HG03108 (cell line): ENCODE results near the gene ALLC.

ENCODE experiments used
- ATAC-seq: cut with Tn5 transposase; IDR thresholded peaks from one replicate; pipeline ENCODE4 v1.9.1; 2021; ENCODE audit warnings: moderate library complexity; ENCODE audit not compliant: unreplicated experiment

Gene ALLC

DNA sequence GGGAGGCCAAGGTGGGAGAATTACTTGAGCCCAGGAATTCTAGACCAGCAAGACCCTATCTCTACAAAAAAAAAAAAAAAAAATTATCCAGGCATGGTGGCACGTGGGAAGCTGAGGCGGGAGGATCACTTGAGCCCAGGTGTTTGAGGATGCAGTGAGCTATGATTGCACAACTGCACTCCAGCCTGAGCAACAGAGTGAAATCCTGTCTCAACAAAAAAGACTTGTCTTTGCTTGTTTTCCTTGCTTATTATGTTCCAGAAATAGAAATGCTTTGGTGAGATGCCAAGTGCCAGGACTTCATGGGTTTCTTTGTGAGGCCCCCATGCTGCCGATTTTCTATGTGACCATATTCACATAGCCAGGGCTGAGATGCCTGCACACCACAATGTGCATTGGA lies 54.4 kb downstream of the ALLC start:
- ATAC-seq = no peak

DNA sequence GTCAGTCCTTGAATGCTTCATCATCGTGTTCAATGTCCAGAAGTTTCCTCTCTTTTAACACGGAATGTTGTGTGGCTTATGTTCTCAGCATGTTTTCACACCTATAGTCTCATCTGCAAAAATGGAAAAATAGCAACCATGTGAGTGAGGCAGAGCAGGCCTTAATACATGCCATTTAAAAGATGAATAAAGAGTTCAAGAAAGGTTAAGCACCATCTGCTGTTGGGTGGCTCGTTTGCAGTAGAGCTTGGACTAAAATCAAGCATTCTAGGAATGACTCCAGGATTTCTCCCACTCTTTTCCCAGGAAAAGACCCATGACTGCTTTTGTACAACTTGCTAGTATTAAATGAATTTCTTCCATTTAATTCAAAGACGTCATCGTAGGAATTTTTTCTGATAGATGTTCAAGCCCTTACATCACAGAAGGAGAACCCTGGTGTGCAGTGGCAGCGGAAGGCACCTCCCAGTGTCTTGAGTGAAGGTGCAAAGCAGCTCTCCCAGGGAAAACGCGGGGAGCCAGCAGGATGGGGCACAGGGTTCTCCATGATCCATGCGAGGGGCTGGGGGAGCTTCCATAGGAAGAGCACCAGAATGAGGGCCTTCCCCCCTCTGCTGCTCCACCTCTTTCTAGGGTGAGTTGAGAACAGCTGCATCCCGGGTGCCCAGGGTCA lies 55.0 kb downstream of the ALLC start:
- no peak for ATAC-seq

GRCh38 chr2:3718679-3719078 lies 60.7 kb downstream of the ALLC start:
- no peak for ATAC-seq

GRCh38 chr2:3725002-3725401 lies 67.0 kb downstream of the ALLC start:
- no peak for ATAC-seq

- ATAC-seq = no peak
Measured at GRCh38 chr2:3725458-3726250, 67.7 kb downstream of the ALLC start.

- ATAC-seq = no peak
Measured at GRCh38 chr2:3726511-3726910, 68.5 kb downstream of the ALLC start.

GRCh38 chr2:3727397-3728045 lies 69.5 kb downstream of the ALLC start:
- no peak for ATAC-seq

DNA sequence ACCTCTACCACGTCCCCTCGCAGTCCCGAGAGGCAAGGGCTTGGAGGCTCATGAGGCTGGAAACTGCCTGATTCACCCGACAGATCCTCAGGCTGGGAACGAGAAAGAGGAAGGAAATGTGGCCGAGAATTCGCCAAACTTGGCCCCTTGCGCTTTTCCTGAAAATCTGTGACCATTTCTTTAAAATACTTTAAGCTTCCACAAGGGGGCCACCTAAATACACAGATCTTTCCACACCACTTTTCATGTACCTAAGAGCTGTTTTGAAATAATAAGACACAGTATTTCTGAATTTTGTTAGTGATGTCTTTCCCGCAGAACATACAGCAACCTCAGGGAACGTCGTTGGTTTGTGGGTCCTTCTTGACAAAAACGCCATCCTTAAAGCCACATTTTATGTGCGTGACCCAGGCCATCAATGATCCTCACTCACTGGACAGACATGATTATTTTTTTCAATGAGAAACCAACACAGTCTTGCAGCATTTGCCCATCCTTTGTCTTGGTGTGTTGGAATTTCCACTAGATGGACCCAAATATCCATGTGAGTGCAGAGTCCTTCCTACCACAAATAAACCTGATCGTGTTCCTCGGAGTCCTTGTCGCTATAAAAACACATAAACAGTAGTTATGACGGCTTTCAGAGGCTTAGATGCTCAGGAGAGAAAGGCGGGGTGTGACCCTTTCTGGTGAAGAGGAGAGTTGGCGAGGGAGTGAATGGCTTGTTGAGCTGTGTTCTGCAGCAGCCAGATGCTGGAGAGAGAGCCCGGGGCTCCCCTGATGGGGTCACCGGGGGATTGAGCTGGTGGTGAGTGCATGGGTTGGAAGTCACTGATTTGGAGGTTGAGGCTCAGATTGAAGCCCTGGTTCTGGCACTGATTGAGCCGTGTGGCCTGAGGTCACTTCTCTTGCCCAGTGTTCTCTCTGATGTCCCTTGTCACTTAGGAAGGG lies 70.4 kb downstream of the ALLC start:
- ATAC-seq = no peak

DNA sequence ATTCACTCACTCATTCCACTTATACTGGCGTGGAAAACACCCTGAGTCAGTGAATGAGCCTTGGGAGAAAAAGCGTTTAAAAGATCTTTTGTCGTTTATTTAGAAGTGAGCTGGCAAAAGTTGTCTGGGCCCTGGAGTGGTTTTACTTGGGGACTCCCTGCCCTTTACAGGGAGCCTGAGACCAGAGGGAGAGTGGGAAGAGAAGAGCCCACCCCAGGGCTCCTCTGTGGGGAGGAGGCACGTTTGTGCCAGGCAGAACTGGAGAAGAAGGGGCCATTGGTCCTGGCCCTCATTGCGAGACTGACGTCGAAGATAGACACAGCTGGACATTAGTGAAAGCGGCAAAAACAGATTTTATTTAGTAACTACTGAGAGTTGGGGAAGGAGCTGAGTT lies 71.1 kb downstream of the ALLC start:
- no peak for ATAC-seq

- no peak for ATAC-seq
Measured at GRCh38 chr2:3729786-3730185, 71.8 kb downstream of the ALLC start.

GRCh38 chr2:3730646-3731045 lies 72.6 kb downstream of the ALLC start:
- no peak for ATAC-seq

DNA sequence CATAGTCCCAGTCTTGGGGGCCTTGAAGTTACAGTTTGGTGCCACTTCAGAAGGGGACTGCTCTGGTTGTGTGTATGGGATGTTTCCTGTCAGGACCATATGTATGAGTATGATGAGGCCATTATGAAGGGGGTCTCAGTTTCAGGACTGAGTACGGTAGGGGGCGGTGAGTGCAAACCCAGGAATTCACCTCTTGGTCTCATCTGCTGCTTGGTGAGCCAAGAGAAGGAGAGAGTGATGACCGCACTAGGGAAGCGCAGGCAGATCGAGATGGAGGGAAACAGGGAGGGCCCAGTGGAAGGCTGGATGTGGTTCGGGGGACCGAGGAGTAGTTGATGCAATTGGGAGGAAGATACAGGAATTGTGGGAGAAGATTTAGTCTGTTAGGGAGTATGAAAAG lies 73.8 kb downstream of the ALLC start:
- no peak for ATAC-seq

DNA sequence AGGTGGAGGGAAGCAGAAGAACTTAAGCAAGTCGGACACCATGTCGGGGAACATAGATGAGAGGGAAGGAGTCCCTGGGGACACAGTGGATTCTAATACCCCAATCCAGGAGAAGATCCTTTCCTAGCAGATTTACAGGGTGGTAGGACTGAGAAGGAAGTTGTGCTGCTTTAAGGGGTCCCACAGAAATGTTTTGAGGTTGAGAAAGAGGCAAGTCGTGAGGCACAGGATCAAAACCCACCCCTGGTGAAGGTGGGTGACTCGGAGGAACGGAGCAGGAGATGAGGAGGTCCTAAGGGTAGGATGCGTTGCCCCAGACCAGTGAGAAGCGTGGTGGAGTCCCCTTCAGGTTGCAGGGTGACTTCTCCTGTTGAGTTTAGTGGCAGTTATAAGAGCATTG lies 78.1 kb downstream of the ALLC start:
- no peak for ATAC-seq

GRCh38 chr2:3737128-3737527 lies 79.1 kb downstream of the ALLC start:
- ATAC-seq = no peak

GRCh38 chr2:3738454-3738853 lies 80.5 kb downstream of the ALLC start:
- ATAC-seq = no peak

- ATAC-seq = no peak
Measured at GRCh38 chr2:3739313-3739712, 81.3 kb downstream of the ALLC start.

DNA sequence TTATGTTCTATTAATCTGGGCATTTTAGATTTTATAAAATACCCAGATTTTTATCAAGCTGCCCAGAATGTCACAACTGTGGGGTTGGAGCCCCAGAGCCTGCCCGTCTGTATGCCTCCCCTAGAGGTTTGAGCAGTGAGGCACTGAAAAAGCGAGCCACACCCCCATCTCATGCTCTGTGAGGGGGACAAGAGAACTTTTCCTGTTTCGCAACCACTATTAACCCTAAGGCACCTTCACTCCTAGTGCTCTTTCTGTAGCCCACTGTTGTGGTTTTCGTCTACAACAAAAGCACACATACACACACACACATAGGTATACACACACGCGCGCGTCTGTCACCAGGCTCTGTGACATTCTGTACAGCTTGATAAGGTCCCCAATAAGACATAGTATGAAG lies 83.4 kb downstream of the ALLC start:
- no peak for ATAC-seq

DNA sequence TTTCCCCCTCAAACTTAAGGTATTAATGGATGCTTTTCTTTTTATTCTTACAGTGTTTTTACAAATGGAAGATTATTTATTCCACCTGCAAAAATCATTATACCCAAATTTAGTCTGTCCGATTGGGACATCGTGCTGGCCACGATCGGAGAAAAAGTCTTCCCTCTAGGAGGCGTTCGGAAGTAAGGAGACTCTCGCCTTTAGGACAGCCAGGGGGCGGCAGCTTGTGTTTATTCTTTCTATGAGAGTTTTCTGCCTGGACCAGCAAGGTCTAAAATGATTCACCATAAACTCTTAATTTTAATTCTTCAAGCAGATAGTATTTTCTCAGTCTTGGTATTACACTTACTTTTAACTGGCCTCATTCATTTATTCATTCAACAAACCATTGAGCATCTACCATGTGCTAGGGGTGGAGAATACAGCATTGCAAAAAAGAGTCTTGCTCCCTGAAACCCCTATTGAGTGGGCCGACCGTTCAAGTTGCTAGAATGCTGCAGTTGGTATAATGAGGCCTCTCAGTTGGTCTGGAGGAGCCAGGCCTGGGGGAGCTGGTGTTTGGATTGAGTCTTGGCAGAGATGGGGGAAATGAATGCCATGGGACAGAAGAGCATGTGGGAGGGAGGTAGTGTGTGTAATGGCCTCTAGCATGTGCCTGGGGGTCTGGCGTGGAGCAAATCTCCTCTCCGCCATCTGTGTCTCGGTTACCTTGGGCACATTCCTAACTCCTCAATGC lies 84.0 kb downstream of the ALLC start:
- ATAC-seq = no peak

GRCh38 chr2:3742743-3743508 lies 84.9 kb downstream of the ALLC start:
- ATAC-seq = no peak
